HepG2 (cell line): ENCODE results near the gene ATG2A. TPM values are rescaled to one million over a fixed set of nuclear protein-coding genes. Genes with fewer than 3 reads are reported as not detected.
A peak's percentile ranks its signal among the peaks of the same experiment; 100 is the strongest.

Source experiments
- ATF7 ChIP-seq, 2 experiments: fragments of 450-650 bp in 1 of 2; sonication (generic) in 1 of 2; formaldehyde crosslinking in 1 of 2; IDR thresholded peaks; 2 replicates each; pipeline versions ENCODE4 v1.4.0 to v1.6.1; 2016 to 2020; ENCODE audit warnings: antibody characterized with exemption in 1 of 2, mild to moderate bottlenecking in 1 of 2, missing genetic modification reagents in 1 of 2
- EHMT2 ChIP-seq: fragments of 200-600 bp; sonication (generic); IDR thresholded peaks from 2 replicates; pipeline ENCODE4 v1.7.0; 2017; ENCODE audit warnings: antibody characterized with exemption, low read depth, low read length, borderline replicate concordance
- HNF4A ChIP-seq: sonication (generic); formaldehyde crosslinking; IDR thresholded peaks from 2 replicates; pipeline ENCODE4 v1.4.0; 2020; ENCODE audit warnings: missing genetic modification reagents
- MED13 ChIP-seq: sonication (generic); formaldehyde crosslinking; IDR thresholded peaks from 2 replicates; pipeline ENCODE4 v1.5.0; 2020; ENCODE audit warnings: missing genetic modification reagents
- RFX3 ChIP-seq: IDR thresholded peaks from 2 replicates; pipeline ENCODE4 v1.6.1; 2016; ENCODE audit warnings: missing biosample characterization, missing genetic modification reagents
- ZBTB7A ChIP-seq: sonication (generic); formaldehyde crosslinking; IDR thresholded peaks from 2 replicates; pipeline ENCODE4 v1.8.0; 2022; ENCODE audit warnings: mild to moderate bottlenecking, missing genetic modification reagents
- ZMYM3 ChIP-seq: sonication (generic); formaldehyde crosslinking; IDR thresholded peaks from 2 replicates; pipeline ENCODE4 v1.5.1; 2020; ENCODE audit warnings: mild to moderate bottlenecking, missing genetic modification reagents
- ZNF383 ChIP-seq: sonication (generic); formaldehyde crosslinking; IDR thresholded peaks from 2 replicates; pipeline ENCODE4 v1.4.0; 2020; ENCODE audit warnings: missing genetic modification reagents, mild to moderate bottlenecking, borderline replicate concordance
- ZNF713 ChIP-seq: sonication (generic); formaldehyde crosslinking; IDR thresholded peaks from 2 replicates; pipeline ENCODE4 v1.4.0; 2020; ENCODE audit warnings: mild to moderate bottlenecking, missing genetic modification reagents
- ZNF747 ChIP-seq: sonication (generic); formaldehyde crosslinking; IDR thresholded peaks from 2 replicates; pipeline ENCODE4 v1.8.1; 2023; ENCODE audit warnings: missing genetic modification reagents, mild to moderate bottlenecking, borderline replicate concordance
- polyA plus RNA-seq, 8 experiments: library from polyadenylated mRNA; depleted of rRNA in 3 of 8; stranded (reverse) in 7 of 8; unstranded in 1 of 8; fragments of >200 nt; fragmentation: Illumina TruSeq in 4 of 8; extraction: Trizol in 4 of 8; gene quantifications; 2 replicates each; pipeline versions ENCODE4 v1.2.1 to v1.2.3, GENCODE V29; 2011 to 2016; ENCODE audit warnings: low read depth in 4 of 8, missing spikeins in 1 of 8, mixed read lengths in 1 of 8; ENCODE audit not compliant: insufficient read depth in 1 of 8
- total RNA-seq, 5 experiments: library from RNA; depleted of rRNA; stranded (reverse); fragments of >200 nt; fragmentation: Illumina TruSeq; extraction: Trizol; gene quantifications; 2 replicates each; pipeline ENCODE4 v1.2.3, GENCODE V29; 2016; ENCODE audit warnings: low read depth in 1 of 5
- TF ChIP-seq, protein P1 (sequence below): sonication (generic); formaldehyde crosslinking; IDR thresholded peaks from 2 replicates; pipeline ENCODE4 v1.5.1; 2020; ENCODE audit warnings: mild to moderate bottlenecking, moderate library complexity, missing genetic modification reagents
- TF ChIP-seq, protein P2 (sequence below): sonication (generic); formaldehyde crosslinking; conservative IDR thresholded peaks from 2 replicates; pipeline ENCODE4 v1.4.0; 2020; ENCODE audit warnings: missing genetic modification reagents
- TF ChIP-seq, protein P3 (sequence below): sonication (generic); formaldehyde crosslinking; IDR thresholded peaks from 2 replicates; pipeline ENCODE4 v1.4.0; 2020; ENCODE audit warnings: missing genetic modification reagents
- TF ChIP-seq, protein P4 (sequence below): IDR thresholded peaks from 2 replicates; pipeline ENCODE4 v1.6.1; 2012; ENCODE audit warnings: low read length, improper control_type of control experiment
- TF ChIP-seq, protein P5 (sequence below): sonication (generic); formaldehyde crosslinking; IDR thresholded peaks from 2 replicates; pipeline ENCODE4 v1.4.0; 2020; ENCODE audit warnings: missing genetic modification reagents, borderline replicate concordance

The ATG2A gene
- total and polyA plus RNA-seq, 2 of the 13 experiments (the other 11 are each of a cell fraction or from before 2014, with no cell fraction given): 6.7 to 8.0 TPM

DNA sequence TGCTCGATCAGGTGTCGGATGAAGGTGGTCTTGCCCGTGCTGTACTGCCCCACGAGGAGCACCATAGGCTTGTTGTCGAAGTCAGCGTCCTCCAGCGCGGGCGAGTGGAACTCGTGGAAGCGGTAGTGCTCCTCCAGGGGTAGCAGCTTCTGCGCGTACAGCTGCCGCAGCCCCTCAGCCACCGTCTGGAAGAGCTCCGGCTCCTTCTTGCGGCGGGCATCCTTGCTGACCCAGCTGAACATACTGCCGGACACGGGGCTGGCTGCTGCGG is 38.9 kb downstream of the ATG2A start (continued):
- TF ChIP-seq ZNF747 (CRISPR knock-in tag) (no peak; the same call in 1 of the 2 replicates), ZMYM3 (0 out of 2 replicates have a peak, but pooled peaks have one; percentile 2), ZNF713 (CRISPR knock-in tag) (0 out of 2 replicates have a peak, but pooled peaks have one; percentile 60), RFX3 (CRISPR knock-in tag) (no peak), HNF4A (CRISPR knock-in tag) (no peak), MED13 (no peak), ZNF383 (0 out of 2 replicates have a peak, but pooled peaks have one; percentile 89), ATF7 (IDR thresholded peaks at IDR 0.05) (no peak), ATF7 (CRISPR knock-in tag; IDR thresholded peaks at IDR 0.05) (peak; percentile 54; the same call in 1 of the 2 replicates), EHMT2 (no peak), ZBTB7A (peak; percentile 62; the same call in 1 of the 2 replicates)
- TF ChIP-seq, protein P1, sequence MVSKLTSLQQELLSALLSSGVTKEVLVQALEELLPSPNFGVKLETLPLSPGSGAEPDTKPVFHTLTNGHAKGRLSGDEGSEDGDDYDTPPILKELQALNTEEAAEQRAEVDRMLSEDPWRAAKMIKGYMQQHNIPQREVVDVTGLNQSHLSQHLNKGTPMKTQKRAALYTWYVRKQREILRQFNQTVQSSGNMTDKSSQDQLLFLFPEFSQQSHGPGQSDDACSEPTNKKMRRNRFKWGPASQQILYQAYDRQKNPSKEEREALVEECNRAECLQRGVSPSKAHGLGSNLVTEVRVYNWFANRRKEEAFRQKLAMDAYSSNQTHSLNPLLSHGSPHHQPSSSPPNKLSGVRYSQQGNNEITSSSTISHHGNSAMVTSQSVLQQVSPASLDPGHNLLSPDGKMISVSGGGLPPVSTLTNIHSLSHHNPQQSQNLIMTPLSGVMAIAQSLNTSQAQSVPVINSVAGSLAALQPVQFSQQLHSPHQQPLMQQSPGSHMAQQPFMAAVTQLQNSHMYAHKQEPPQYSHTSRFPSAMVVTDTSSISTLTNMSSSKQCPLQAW (CRISPR knock-in tag): no peak
- TF ChIP-seq, protein P2, sequence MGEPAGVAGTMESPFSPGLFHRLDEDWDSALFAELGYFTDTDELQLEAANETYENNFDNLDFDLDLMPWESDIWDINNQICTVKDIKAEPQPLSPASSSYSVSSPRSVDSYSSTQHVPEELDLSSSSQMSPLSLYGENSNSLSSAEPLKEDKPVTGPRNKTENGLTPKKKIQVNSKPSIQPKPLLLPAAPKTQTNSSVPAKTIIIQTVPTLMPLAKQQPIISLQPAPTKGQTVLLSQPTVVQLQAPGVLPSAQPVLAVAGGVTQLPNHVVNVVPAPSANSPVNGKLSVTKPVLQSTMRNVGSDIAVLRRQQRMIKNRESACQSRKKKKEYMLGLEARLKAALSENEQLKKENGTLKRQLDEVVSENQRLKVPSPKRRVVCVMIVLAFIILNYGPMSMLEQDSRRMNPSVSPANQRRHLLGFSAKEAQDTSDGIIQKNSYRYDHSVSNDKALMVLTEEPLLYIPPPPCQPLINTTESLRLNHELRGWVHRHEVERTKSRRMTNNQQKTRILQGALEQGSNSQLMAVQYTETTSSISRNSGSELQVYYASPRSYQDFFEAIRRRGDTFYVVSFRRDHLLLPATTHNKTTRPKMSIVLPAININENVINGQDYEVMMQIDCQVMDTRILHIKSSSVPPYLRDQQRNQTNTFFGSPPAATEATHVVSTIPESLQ: no peak
- TF ChIP-seq, protein P3, sequence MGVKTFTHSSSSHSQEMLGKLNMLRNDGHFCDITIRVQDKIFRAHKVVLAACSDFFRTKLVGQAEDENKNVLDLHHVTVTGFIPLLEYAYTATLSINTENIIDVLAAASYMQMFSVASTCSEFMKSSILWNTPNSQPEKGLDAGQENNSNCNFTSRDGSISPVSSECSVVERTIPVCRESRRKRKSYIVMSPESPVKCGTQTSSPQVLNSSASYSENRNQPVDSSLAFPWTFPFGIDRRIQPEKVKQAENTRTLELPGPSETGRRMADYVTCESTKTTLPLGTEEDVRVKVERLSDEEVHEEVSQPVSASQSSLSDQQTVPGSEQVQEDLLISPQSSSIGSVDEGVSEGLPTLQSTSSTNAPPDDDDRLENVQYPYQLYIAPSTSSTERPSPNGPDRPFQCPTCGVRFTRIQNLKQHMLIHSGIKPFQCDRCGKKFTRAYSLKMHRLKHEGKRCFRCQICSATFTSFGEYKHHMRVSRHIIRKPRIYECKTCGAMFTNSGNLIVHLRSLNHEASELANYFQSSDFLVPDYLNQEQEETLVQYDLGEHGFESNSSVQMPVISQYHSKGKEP (CRISPR knock-in tag): no peak
- TF ChIP-seq, protein P4, sequence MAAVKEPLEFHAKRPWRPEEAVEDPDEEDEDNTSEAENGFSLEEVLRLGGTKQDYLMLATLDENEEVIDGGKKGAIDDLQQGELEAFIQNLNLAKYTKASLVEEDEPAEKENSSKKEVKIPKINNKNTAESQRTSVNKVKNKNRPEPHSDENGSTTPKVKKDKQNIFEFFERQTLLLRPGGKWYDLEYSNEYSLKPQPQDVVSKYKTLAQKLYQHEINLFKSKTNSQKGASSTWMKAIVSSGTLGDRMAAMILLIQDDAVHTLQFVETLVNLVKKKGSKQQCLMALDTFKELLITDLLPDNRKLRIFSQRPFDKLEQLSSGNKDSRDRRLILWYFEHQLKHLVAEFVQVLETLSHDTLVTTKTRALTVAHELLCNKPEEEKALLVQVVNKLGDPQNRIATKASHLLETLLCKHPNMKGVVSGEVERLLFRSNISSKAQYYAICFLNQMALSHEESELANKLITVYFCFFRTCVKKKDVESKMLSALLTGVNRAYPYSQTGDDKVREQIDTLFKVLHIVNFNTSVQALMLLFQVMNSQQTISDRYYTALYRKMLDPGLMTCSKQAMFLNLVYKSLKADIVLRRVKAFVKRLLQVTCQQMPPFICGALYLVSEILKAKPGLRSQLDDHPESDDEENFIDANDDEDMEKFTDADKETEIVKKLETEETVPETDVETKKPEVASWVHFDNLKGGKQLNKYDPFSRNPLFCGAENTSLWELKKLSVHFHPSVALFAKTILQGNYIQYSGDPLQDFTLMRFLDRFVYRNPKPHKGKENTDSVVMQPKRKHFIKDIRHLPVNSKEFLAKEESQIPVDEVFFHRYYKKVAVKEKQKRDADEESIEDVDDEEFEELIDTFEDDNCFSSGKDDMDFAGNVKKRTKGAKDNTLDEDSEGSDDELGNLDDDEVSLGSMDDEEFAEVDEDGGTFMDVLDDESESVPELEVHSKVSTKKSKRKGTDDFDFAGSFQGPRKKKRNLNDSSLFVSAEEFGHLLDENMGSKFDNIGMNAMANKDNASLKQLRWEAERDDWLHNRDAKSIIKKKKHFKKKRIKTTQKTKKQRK: no peak
- TF ChIP-seq, protein P5, sequence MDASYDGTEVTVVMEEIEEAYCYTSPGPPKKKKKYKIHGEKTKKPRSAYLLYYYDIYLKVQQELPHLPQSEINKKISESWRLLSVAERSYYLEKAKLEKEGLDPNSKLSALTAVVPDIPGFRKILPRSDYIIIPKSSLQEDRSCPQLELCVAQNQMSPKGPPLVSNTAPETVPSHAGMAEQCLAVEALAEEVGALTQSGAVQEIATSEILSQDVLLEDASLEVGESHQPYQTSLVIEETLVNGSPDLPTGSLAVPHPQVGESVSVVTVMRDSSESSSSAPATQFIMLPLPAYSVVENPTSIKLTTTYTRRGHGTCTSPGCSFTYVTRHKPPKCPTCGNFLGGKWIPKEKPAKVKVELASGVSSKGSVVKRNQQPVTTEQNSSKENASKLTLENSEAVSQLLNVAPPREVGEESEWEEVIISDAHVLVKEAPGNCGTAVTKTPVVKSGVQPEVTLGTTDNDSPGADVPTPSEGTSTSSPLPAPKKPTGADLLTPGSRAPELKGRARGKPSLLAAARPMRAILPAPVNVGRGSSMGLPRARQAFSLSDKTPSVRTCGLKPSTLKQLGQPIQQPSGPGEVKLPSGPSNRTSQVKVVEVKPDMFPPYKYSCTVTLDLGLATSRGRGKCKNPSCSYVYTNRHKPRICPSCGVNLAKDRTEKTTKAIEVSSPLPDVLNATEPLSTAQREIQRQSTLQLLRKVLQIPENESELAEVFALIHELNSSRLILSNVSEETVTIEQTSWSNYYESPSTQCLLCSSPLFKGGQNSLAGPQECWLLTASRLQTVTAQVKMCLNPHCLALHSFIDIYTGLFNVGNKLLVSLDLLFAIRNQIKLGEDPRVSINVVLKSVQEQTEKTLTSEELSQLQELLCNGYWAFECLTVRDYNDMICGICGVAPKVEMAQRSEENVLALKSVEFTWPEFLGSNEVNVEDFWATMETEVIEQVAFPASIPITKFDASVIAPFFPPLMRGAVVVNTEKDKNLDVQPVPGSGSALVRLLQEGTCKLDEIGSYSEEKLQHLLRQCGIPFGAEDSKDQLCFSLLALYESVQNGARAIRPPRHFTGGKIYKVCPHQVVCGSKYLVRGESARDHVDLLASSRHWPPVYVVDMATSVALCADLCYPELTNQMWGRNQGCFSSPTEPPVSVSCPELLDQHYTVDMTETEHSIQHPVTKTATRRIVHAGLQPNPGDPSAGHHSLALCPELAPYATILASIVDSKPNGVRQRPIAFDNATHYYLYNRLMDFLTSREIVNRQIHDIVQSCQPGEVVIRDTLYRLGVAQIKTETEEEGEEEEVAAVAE: no peak
